Activated CD8-positive, alpha-beta memory T cell treated with anti-CD3 and anti-CD28 coated beads, Interleukin-2, amount 10 ng/mL, durations not matched to agents 7 days and 5 days (primary cell): Measurements from ENCODE around the gene CA4. TPM values are rescaled to one million over a fixed set of nuclear protein-coding genes. Genes with fewer than 3 reads are reported as not detected.
A peak's percentile ranks its signal among the peaks of the same experiment; 100 is the strongest.
"Not testable (repeated sequence)": the region's sequence is repeated elsewhere in the genome, so short reads cannot be mapped to it uniquely, and the experiment has no call there.

Experiments
- ATAC-seq: fragments of 150-1000 bp; cut with Tn5 transposase; one replicate; pipeline ENCODE4 v1.10.0; 2021; ENCODE audit warnings: moderate library complexity
- CTCF ChIA-PET: fragments of 350-600 bp; sonication (Branson Sonifier 250); formaldehyde crosslinking; loops from one replicate; lab custom pipeline; 2021; ENCODE audit warnings: antibody characterized with exemption; lab: Charles Lee
- DNase-seq: peaks from one replicate; pipeline ENCODE4 v3.0.0-alpha.2; 2020
- H3K27ac Mint-ChIP-seq: one replicate; pipeline ENCODE4 v1.8.0; 2021; ENCODE audit warnings: mild to moderate bottlenecking, mixed read lengths
- H3K27me3 Mint-ChIP-seq: one replicate; pipeline ENCODE4 v1.8.0; 2021; ENCODE audit warnings: mixed read lengths
- H3K36me3 Mint-ChIP-seq: one replicate; pipeline ENCODE4 v1.8.0; 2021; ENCODE audit warnings: mild to moderate bottlenecking, mixed read lengths
- H3K4me1 Mint-ChIP-seq: one replicate; pipeline ENCODE4 v1.8.0; 2021; ENCODE audit warnings: mixed read lengths
- H3K4me3 Mint-ChIP-seq: one replicate; pipeline ENCODE4 v1.8.0; 2021; ENCODE audit warnings: mild to moderate bottlenecking, moderate library complexity, mixed read lengths
- H3K9me3 Mint-ChIP-seq: one replicate; pipeline ENCODE4 v1.8.0; 2022; ENCODE audit warnings: low read depth, mixed read lengths
- total RNA-seq, 2 experiments: library from RNA; stranded (reverse); gene quantifications; one replicate each; pipeline ENCODE4 v1.2.3, GENCODE V29; 2021

Gene CA4
- total RNA-seq, 2 experiments from 2014 or later = not detected

- H3K4me3 Mint-ChIP-seq = no peak overlapping the region
- DNase-seq = no peak
- H3K36me3 Mint-ChIP-seq = no peaks in the 10 kb centered on the region
- ATAC-seq = no peak
- no peaks in the 10 kb centered on the region for H3K9me3 Mint-ChIP-seq
- no peak overlapping the region for H3K27ac Mint-ChIP-seq
- CTCF ChIA-PET = no interaction called here
- peaks cover 5% of the 10 kb centered on the region for H3K27me3 Mint-ChIP-seq
- H3K4me1 Mint-ChIP-seq = peaks cover 34% of the 10 kb centered on the region
These were observed 14.9 kb downstream of the CA4 start for GRCh38 chr17:60164697-60165096.

GRCh38 chr17:60165223-60165622 lies 15.4 kb downstream of the CA4 start:
- CTCF ChIA-PET = no interaction called here
- ATAC-seq (no peak), DNase-seq (no peak)
- Mint-ChIP-seq H3K4me3 (no peak overlapping the region), H3K36me3 (no peaks in the 10 kb centered on the region), H3K4me1 (peaks cover 40% of the 10 kb centered on the region), H3K27me3 (peaks cover 5% of the 10 kb centered on the region), H3K9me3 (no peaks in the 10 kb centered on the region), H3K27ac (peak overlapping the region; percentile 18)

- H3K4me1 Mint-ChIP-seq = peaks cover 47% of the 10 kb centered on the region
- ATAC-seq (peak; percentile 69), DNase-seq (peak; percentile 54)
- no peak overlapping the region for H3K4me3 Mint-ChIP-seq
- H3K27me3 Mint-ChIP-seq = peaks cover 3% of the 10 kb centered on the region
- H3K27ac Mint-ChIP-seq = no peak overlapping the region
- CTCF ChIA-PET = no interaction called here
- no peaks in the 10 kb centered on the region for H3K36me3 Mint-ChIP-seq
- H3K9me3 Mint-ChIP-seq = no peaks in the 10 kb centered on the region
These were observed 16.2 kb downstream of the CA4 start for GRCh38 chr17:60165971-60166370.

- Mint-ChIP-seq H3K27ac (no peak overlapping the region), H3K36me3 (no peaks in the 10 kb centered on the region), H3K9me3 (no peaks in the 10 kb centered on the region), H3K27me3 (no peaks in the 10 kb centered on the region), H3K4me3 (no peak overlapping the region), H3K4me1 (peaks cover 49% of the 10 kb centered on the region)
- DNase-seq = no peak
- ATAC-seq = no peak
- CTCF ChIA-PET = interaction anchor here (0.6 to 1.2 kb wide), 2 partner anchors 61 to 90 kb away, joined by 3 to 4 read pairs; no protein-coding TSS in a partner anchor
These were observed 17.4 kb downstream of the CA4 start for GRCh38 chr17:60167065-60167741.

GRCh38 chr17:60168654-60169053 lies 18.9 kb downstream of the CA4 start:
- Mint-ChIP-seq H3K36me3 (no peaks in the 10 kb centered on the region), H3K4me3 (no peak overlapping the region), H3K4me1 (peaks cover 40% of the 10 kb centered on the region), H3K9me3 (no peaks in the 10 kb centered on the region), H3K27ac (no peak overlapping the region), H3K27me3 (no peaks in the 10 kb centered on the region)
- CTCF ChIA-PET = interaction anchor here (0.6 kb wide), 1 partner anchor 302 kb away, joined by 3 read pairs; no protein-coding TSS in a partner anchor
- ATAC-seq (no peak), DNase-seq (no peak)

GRCh38 chr17:60169921-60170817 lies 20.4 kb downstream of the CA4 start:
- H3K4me3 Mint-ChIP-seq = no peak overlapping the region
- no peaks in the 10 kb centered on the region for H3K27me3 Mint-ChIP-seq
- no peaks in the 10 kb centered on the region for H3K36me3 Mint-ChIP-seq
- H3K4me1 Mint-ChIP-seq = peaks cover 29% of the 10 kb centered on the region
- peak; percentile 55 for DNase-seq
- peak; percentile 69 for ATAC-seq
- CTCF ChIA-PET = interaction anchor here (0.7 to 1.3 kb wide), 2 partner anchors 10 to 28 kb away, joined by 3 to 5 read pairs; no protein-coding TSS in a partner anchor
- peak overlapping the region; percentile 50 for H3K27ac Mint-ChIP-seq
- H3K9me3 Mint-ChIP-seq = no peaks in the 10 kb centered on the region

- no peaks in the 10 kb centered on the region for H3K9me3 Mint-ChIP-seq
- no peaks in the 10 kb centered on the region for H3K36me3 Mint-ChIP-seq
- no peak for ATAC-seq
- H3K27ac Mint-ChIP-seq = peak overlapping the region; percentile 50
- no peak for DNase-seq
- no peaks in the 10 kb centered on the region for H3K27me3 Mint-ChIP-seq
- CTCF ChIA-PET = interaction anchor here (1.0 to 1.3 kb wide), 3 partner anchors 10 to 31 kb away, joined by 3 to 6 read pairs (median 3); no protein-coding TSS in a partner anchor
- H3K4me3 Mint-ChIP-seq = no peak overlapping the region
- peaks cover 20% of the 10 kb centered on the region for H3K4me1 Mint-ChIP-seq
These were observed 21.3 kb downstream of the CA4 start for GRCh38 chr17:60170835-60171752.

GRCh38 chr17:60171753-60172079 lies 21.9 kb downstream of the CA4 start:
- ATAC-seq (no peak), DNase-seq (no peak)
- H3K36me3 Mint-ChIP-seq = no peaks in the 10 kb centered on the region
- CTCF ChIA-PET = interaction anchor here (1.0 to 1.3 kb wide), 3 partner anchors 9 to 31 kb away, joined by 3 to 6 read pairs (median 3); no protein-coding TSS in a partner anchor
- peaks cover 18% of the 10 kb centered on the region for H3K4me1 Mint-ChIP-seq
- no peak overlapping the region for H3K4me3 Mint-ChIP-seq
- no peaks in the 10 kb centered on the region for H3K27me3 Mint-ChIP-seq
- no peaks in the 10 kb centered on the region for H3K9me3 Mint-ChIP-seq
- H3K27ac Mint-ChIP-seq = no peak overlapping the region

GRCh38 chr17:60173304-60173819 lies 23.6 kb downstream of the CA4 start:
- H3K36me3 Mint-ChIP-seq = no peaks in the 10 kb centered on the region
- no peak overlapping the region for H3K27ac Mint-ChIP-seq

GRCh38 chr17:60174035-60174434 lies 24.3 kb downstream of the CA4 start:
- H3K4me1 Mint-ChIP-seq = peaks cover 18% of the 10 kb centered on the region
- ATAC-seq = no peak
- CTCF ChIA-PET = no interaction called here
- no peak for DNase-seq
- no peak overlapping the region for H3K4me3 Mint-ChIP-seq
- peaks cover 3% of the 10 kb centered on the region for H3K36me3 Mint-ChIP-seq
- H3K9me3 Mint-ChIP-seq = no peaks in the 10 kb centered on the region
- H3K27ac Mint-ChIP-seq = no peak overlapping the region
- no peaks in the 10 kb centered on the region for H3K27me3 Mint-ChIP-seq

More at GRCh38 chr17:60173304-60173819, 23.6 kb downstream of the CA4 start:
- Mint-ChIP-seq H3K9me3 (no peaks in the 10 kb centered on the region), H3K27me3 (no peaks in the 10 kb centered on the region), H3K4me3 (no peak overlapping the region), H3K4me1 (peaks cover 18% of the 10 kb centered on the region)
- DNase-seq = no peak
- CTCF ChIA-PET = no interaction called here
- ATAC-seq = peak; percentile 23

GRCh38 chr17:60174767-60175166 lies 25.0 kb downstream of the CA4 start:
- not testable (repeated sequence) for H3K9me3 Mint-ChIP-seq, DNase-seq, H3K4me3 Mint-ChIP-seq, H3K36me3 Mint-ChIP-seq, H3K27ac Mint-ChIP-seq, H3K27me3 Mint-ChIP-seq, ATAC-seq
- CTCF ChIA-PET = interaction anchor here (1.2 to 1.6 kb wide), 2 partner anchors 32 to 35 kb away, joined by 7 to 8 read pairs; no protein-coding TSS in a partner anchor
- H3K4me1 Mint-ChIP-seq = peaks cover 14% of the 10 kb centered on the region

- H3K4me3 Mint-ChIP-seq, CTCF ChIA-PET, ATAC-seq, H3K4me1 Mint-ChIP-seq, H3K27ac Mint-ChIP-seq, H3K9me3 Mint-ChIP-seq, H3K27me3 Mint-ChIP-seq, DNase-seq, H3K36me3 Mint-ChIP-seq: not testable (repeated sequence)
These were observed 27.0 kb downstream of the CA4 start for GRCh38 chr17:60176763-60177162.
